ENCODE results near the gene CREM.
A peak's percentile ranks its signal among the peaks of the same experiment; 100 is the strongest.

Gene CREM

DNA sequence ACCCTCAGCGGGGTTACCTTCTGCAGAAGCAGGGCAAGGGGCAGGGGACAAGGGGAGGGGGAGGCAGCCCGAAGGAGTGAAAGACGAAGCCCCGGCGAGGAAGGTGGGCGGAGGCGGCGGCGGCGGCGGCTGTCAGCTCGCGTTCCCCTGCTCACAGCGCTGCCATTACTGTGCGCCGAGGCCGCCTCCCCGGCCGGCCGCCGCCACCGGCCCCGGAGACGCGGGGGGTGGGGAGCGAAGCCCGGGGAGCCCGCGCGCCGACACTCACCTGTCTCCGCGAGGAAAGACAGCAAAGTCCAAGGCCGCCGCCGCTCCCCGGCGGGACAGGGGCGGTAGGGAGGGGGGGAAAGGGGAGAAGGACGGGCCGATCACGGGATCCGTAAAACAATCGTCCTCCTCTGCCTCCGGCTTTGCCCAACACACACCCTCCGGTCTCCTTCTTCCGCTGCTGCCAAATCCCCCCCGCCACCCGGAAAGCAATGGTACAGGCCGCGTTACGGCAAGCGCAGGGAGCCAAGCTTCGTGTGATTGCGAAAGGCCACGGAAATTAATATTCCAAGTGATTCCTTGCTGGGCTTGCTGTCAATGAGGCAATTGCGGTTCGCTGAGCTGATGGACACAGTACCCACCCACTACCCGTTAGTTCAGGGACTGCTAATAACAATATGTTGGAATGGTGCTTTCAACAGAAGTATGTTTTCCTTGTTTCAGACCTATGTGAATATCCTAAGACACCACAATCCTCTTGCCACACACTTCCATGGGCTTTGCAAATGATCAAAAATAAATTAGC, 36.3 kb upstream of the CREM start, which contains the start of gene CUL2:
CUL2 (minus strand) TSS at position 180 of the 793 bp plus-strand sequence. CDS start 19,024 bp downstream, outside the sequence.
- peak within 1 kb of the TSS; percentile 81 for H3K4me3 ChIP-seq (ENCODE audit: low read depth, low read length)
- peak; percentile 94 for DNase-seq
- H3K36me3 ChIP-seq (replicated peaks): no peaks in the 10 kb centered on the region
- no peaks in the 10 kb centered on the region for H3K27me3 ChIP-seq (replicated peaks)
- TF ChIP-seq, protein P1, sequence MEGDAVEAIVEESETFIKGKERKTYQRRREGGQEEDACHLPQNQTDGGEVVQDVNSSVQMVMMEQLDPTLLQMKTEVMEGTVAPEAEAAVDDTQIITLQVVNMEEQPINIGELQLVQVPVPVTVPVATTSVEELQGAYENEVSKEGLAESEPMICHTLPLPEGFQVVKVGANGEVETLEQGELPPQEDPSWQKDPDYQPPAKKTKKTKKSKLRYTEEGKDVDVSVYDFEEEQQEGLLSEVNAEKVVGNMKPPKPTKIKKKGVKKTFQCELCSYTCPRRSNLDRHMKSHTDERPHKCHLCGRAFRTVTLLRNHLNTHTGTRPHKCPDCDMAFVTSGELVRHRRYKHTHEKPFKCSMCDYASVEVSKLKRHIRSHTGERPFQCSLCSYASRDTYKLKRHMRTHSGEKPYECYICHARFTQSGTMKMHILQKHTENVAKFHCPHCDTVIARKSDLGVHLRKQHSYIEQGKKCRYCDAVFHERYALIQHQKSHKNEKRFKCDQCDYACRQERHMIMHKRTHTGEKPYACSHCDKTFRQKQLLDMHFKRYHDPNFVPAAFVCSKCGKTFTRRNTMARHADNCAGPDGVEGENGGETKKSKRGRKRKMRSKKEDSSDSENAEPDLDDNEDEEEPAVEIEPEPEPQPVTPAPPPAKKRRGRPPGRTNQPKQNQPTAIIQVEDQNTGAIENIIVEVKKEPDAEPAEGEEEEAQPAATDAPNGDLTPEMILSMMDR (IDR thresholded peaks at IDR 0.05; ENCODE audit: low read depth, low read length, missing control alignments): no peak
- H3K27ac ChIP-seq: peak within 1 kb of the TSS; percentile 84
- in situ Hi-C loops (cut with HindIII; ENCODE audit: low pct_ligation_motif_present, low sequenced_read_pairs): no loop called here

DNA sequence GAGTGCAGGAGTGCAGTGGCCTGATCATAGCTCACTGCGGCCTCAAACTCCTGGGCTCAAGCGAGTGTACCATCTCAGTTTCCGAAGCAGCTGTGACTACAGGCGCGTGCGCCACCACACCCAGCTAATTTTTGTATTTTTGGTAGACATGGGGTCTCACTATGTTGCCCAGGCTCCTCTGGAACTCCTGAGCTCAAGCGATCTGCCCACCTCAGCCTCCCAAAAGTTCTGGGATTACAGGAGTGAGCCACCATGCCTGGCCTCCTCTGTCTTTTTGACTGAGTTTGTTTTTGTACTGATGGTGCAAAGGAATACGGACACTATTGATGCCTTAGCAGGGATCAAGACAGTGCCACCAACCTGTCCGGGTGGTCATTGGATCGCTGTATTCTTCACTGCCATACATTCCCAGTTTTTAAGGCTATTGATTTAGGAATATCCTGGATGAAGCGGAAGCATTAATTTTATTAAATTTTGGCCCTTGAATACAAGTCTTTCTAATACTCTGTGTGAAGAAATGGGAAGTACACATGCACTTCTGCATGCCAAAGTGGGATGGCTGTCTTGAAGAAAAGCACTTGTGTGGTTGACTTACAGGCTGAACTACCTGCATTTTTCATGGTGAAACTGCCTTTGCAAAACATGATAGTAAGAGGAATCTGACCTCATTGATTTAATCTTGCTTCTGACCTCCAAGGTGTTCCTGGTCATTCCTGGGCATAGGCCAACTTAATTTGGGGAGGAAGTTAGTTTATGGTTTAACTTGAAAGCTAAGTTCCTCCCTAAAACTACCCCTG, 34.5 kb upstream of the CREM start:
- TF ChIP-seq, protein P1 (IDR thresholded peaks at IDR 0.05; ENCODE audit: low read depth, low read length, missing control alignments): no peak
- in situ Hi-C loops (cut with HindIII; ENCODE audit: low pct_ligation_motif_present, low sequenced_read_pairs): no loop called here
- no peak overlapping the region for H3K4me3 ChIP-seq (ENCODE audit: low read depth, low read length)

DNA sequence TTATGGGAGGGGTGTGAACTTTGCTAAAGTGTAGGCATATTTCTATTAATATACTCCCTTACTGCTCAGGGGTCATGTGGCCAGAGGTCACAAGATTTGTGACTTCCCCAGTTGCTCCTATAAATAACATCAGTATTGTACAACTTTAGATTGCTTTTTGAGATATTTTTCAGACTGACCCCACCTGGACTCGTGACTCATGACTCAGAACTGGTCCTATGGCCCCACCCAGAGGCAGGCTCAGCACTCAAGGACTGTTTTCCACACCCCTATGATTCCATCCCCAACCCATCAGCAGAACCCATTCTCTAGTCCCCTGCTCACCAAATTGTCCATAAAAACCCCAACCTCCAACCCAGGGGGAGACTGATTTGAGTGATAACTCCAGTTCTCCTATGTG, 33.8 kb upstream of the CREM start:
- in situ Hi-C loops (cut with HindIII; ENCODE audit: low pct_ligation_motif_present, low sequenced_read_pairs): no loop called here
- TF ChIP-seq, protein P1 (IDR thresholded peaks at IDR 0.05; ENCODE audit: low read depth, low read length, missing control alignments): no peak
- Histone ChIP-seq H3K27me3 (replicated peaks) (no peaks in the 10 kb centered on the region), H3K4me3 (ENCODE audit: low read depth, low read length) (no peak overlapping the region), H3K36me3 (replicated peaks) (no peaks in the 10 kb centered on the region), H3K27ac (no peak overlapping the region)
- no peak for DNase-seq

More for the DNA sequence above, 34.5 kb upstream of the CREM start:
- no peak for DNase-seq
- Histone ChIP-seq H3K27me3 (replicated peaks) (no peaks in the 10 kb centered on the region), H3K36me3 (replicated peaks) (no peaks in the 10 kb centered on the region), H3K27ac (no peak overlapping the region)

DNA sequence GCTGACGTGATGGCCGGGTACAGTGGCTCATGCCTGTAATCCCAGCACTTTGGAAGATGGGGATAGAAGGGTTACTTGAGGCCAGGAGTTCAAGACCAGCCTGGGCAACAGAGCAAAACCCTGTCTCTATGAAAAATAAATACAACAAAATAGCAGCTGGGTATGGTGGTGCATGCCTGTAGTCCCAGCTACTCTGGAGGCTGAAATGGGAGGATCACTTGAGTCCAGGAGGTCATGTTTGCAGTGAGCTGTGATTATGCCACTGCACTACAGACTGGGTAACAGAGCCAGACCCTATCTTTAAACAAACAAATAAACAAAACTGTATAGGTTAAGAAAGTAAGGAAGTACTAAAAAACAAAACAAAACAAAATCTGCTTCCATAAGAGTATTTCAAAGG, 30.3 kb upstream of the CREM start:
- TF ChIP-seq, protein P1 (IDR thresholded peaks at IDR 0.05; ENCODE audit: low read depth, low read length, missing control alignments): no peak
- in situ Hi-C loops (cut with HindIII; ENCODE audit: low pct_ligation_motif_present, low sequenced_read_pairs): no loop called here

DNA sequence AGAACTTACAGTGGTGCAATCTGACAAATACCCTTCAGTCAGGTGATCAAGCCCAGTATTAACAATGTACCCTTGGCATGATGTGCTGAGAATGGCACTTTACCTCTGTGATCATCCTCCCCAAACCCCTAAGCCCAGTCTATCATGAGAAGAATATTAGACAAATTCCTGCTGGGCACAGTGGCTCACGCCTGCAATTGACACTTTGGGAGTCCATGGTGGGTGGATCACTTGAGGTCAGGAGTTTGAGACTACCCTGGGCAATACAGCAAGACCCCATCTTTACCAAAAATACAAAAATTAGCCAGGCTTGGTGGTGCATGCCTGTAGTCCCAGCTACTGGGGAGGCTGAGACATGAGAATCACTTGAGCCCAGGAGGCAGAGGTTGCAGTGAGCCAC, 29.1 kb upstream of the CREM start:
- no peaks in the 10 kb centered on the region for H3K36me3 ChIP-seq (replicated peaks)
- no peak overlapping the region for H3K4me3 ChIP-seq (ENCODE audit: low read depth, low read length)
- no peak overlapping the region for H3K27ac ChIP-seq
- in situ Hi-C loops (cut with HindIII; ENCODE audit: low pct_ligation_motif_present, low sequenced_read_pairs): no loop called here
- H3K27me3 ChIP-seq (replicated peaks): no peaks in the 10 kb centered on the region
- DNase-seq: no peak
- TF ChIP-seq, protein P1 (IDR thresholded peaks at IDR 0.05; ENCODE audit: low read depth, low read length, missing control alignments): no peak

More for the DNA sequence above, 30.3 kb upstream of the CREM start:
- no peak for DNase-seq
- H3K27ac ChIP-seq: no peak overlapping the region
- no peaks in the 10 kb centered on the region for H3K27me3 ChIP-seq (replicated peaks)
- no peaks in the 10 kb centered on the region for H3K36me3 ChIP-seq (replicated peaks)
- no peak overlapping the region for H3K4me3 ChIP-seq (ENCODE audit: low read depth, low read length)

Measured in brain microvascular endothelial cell (primary cell).